K562 (cell line): ENCODE data around the gene CDC27. TPM values are rescaled to one million over a fixed set of nuclear protein-coding genes. Genes with fewer than 3 reads are reported as not detected.

Experiments used
- ATAC-seq: fragments of 200-7000 bp; cut with Tn5 transposase; 3 replicates; pipeline ENCODE4 v1.9.1; 2020; ENCODE audit warnings: moderate library complexity
- BruUV-seq: library from RNA; stranded (reverse); fragments of 400-500 nt; replicated peaks from 2 replicates; lab custom pipeline; 2021; lab: Mats Ljungman, UMichigan
- CTCF ChIA-PET: fragments of 300-600 bp; formaldehyde crosslinking; extraction: SDS; loops from one replicate; lab custom pipeline; 2021; ENCODE audit warnings: low intra/inter-chr PET ratio; lab: Yijun Ruan, JAX
- POLR2A ChIA-PET: fragments of 300-600, 350-650 bp; sonication (Branson Sonifier 250); formaldehyde crosslinking; extraction: SDS; loops from one replicate; lab custom pipeline; 2021; ENCODE audit warnings: antibody characterized with exemption, inconsistent platforms; lab: Yijun Ruan, JAX
- DNase-seq, 4 experiments: peaks; one replicate each; pipeline versions ENCODE4 v3.0.0 to v3.0.0-alpha.2; 2011 to 2018; ENCODE audit warnings: low spot score in 3 of 4, mixed read lengths in 3 of 4; ENCODE audit errors: extremely low read depth in 1 of 4
- FAIRE-seq: peaks from 2 replicates; lab custom pipeline; 2011; peaks lifted over from hg19 to GRCh38; lab: Jason Lieb, UNC
- H2AFZ ChIP-seq: 2 replicates; pipeline ENCODE4 v1.6.0; 2011; ENCODE audit warnings: low read depth, low read length, control low read depth, inconsistent platforms
- H3K27ac ChIP-seq: fragments of 200-600 bp; 3 replicates; pipeline ENCODE4 v1.8.0; 2011; ENCODE audit warnings: low read depth, mild to moderate bottlenecking, control low read depth, inconsistent platforms, low read length, moderate library complexity, mixed read lengths; ENCODE audit errors: extremely low read depth
- H3K27me3 ChIP-seq, 2 experiments: fragments of 300-600 bp in 1 of 2; 2 replicates in 1 of 2; 3 replicates in 1 of 2; pipeline versions ENCODE4 v1.6.0 to v1.8.0; 2011; ENCODE audit warnings: inconsistent platforms in 2 of 2, low read length in 2 of 2, mild to moderate bottlenecking in 1 of 2, mixed read lengths in 1 of 2, moderate library complexity in 1 of 2; ENCODE audit not compliant: control insufficient read depth in 2 of 2, insufficient read depth in 2 of 2
- H3K36me3 ChIP-seq: fragments of 300-600 bp; 3 replicates; pipeline ENCODE4 v1.8.0; 2011; ENCODE audit warnings: mild to moderate bottlenecking, low read length, inconsistent platforms; ENCODE audit not compliant: control insufficient read depth, insufficient read depth
- H3K4me1 ChIP-seq, 2 experiments: fragments of 200-600 bp in 1 of 2; replicated peaks in 1 of 2; 2 replicates in 1 of 2; 3 replicates in 1 of 2; pipeline versions ENCODE4 v1.5.1 to v1.8.0; 2011; ENCODE audit warnings: inconsistent platforms in 2 of 2, low read length in 2 of 2, mild to moderate bottlenecking in 1 of 2, mixed read lengths in 1 of 2, moderate library complexity in 1 of 2; ENCODE audit not compliant: control insufficient read depth in 2 of 2, insufficient read depth in 2 of 2
- H3K4me2 ChIP-seq: 2 replicates; pipeline ENCODE4 v1.6.1; 2011; ENCODE audit warnings: low read length, control low read depth, inconsistent platforms, mixed read lengths; ENCODE audit not compliant: insufficient read depth
- H3K4me3 ChIP-seq: fragments of 200-600 bp; sonication (generic), shearing (Covaris generic); 2 replicates; pipeline ENCODE4 v1.5.1; 2016; ENCODE audit warnings: control low read depth, inconsistent platforms
- H3K79me2 ChIP-seq: fragments of 200-600 bp; 3 replicates; pipeline ENCODE4 v1.8.0; 2011; ENCODE audit warnings: low read length, inconsistent platforms; ENCODE audit not compliant: control insufficient read depth, insufficient read depth
- H3K9ac ChIP-seq, 2 experiments: 2 replicates each; pipeline versions ENCODE4 v1.6.0 to v1.6.1; 2011; ENCODE audit warnings: low read depth in 2 of 2, low read length in 2 of 2, control low read depth in 1 of 2, inconsistent platforms in 1 of 2, mild to moderate bottlenecking in 1 of 2, mixed read lengths in 1 of 2; ENCODE audit not compliant: insufficient read depth in 1 of 2
- H3K9me1 ChIP-seq: one replicate; pipeline ENCODE4 v1.6.0; 2011; ENCODE audit warnings: inconsistent platforms, mild to moderate bottlenecking, low read length, moderate library complexity; ENCODE audit not compliant: control insufficient read depth, insufficient read depth
- H3K9me3 ChIP-seq: replicated peaks from 2 replicates; pipeline ENCODE4 v1.5.1; 2011; ENCODE audit warnings: low read depth, low read length, inconsistent platforms; ENCODE audit not compliant: control insufficient read depth, insufficient read depth
- H4K20me1 ChIP-seq: replicated peaks from 2 replicates; pipeline ENCODE4 v1.6.1; 2011; ENCODE audit warnings: low read length, inconsistent platforms, mixed read lengths; ENCODE audit not compliant: control insufficient read depth, insufficient read depth
- CUX1 ChIP-seq: fragments of 200-800 bp; sonication (Bioruptor generic); IDR thresholded peaks from 2 replicates; pipeline ENCODE4 v1.6.1; 2016; ENCODE audit warnings: missing genetic modification characterization, missing compliant biosample characterization
- EHMT2 ChIP-seq: fragments of 450-650 bp; IDR thresholded peaks from 2 replicates; pipeline ENCODE4 v1.6.1; 2018; ENCODE audit warnings: antibody characterized with exemption
- ELK3 ChIP-seq: fragments of 450-650 bp; formaldehyde crosslinking; IDR thresholded peaks from 2 replicates; pipeline ENCODE4 v1.4.0; 2020; ENCODE audit warnings: mild to moderate bottlenecking
- HNRNPK ChIP-seq: fragments of 200-400 bp; formaldehyde crosslinking; IDR thresholded peaks from one replicate; pipeline ENCODE4 v1.6.1; 2018; ENCODE audit warnings: mild to moderate bottlenecking, low read depth, low read length; ENCODE audit not compliant: poor library complexity, severe bottlenecking
- MYBL2 ChIP-seq, 2 experiments: fragments of 450-650 bp in 1 of 2; sonication (generic) in 1 of 2; formaldehyde crosslinking in 1 of 2; IDR thresholded peaks; 2 replicates each; pipeline versions ENCODE4 v1.6.1 to v1.8.1; 2017 to 2022; ENCODE audit warnings: borderline replicate concordance in 1 of 2, inconsistent platforms in 1 of 2, low read depth in 1 of 2, mild to moderate bottlenecking in 1 of 2, missing genetic modification reagents in 1 of 2, moderate library complexity in 1 of 2
- TBL1XR1 ChIP-seq, 2 experiments: IDR thresholded peaks; 2 replicates each; pipeline ENCODE4 v1.6.1; 2012; ENCODE audit warnings: improper control_type of control experiment in 2 of 2, low read length in 2 of 2, mild to moderate bottlenecking in 1 of 2
- WGBS: fragments of 100-300 bp; shearing (Covaris generic); methylation state at CpG from one replicate; pipeline ENCODE4 v1.1.6; 2016; ENCODE audit warnings: low coverage, mixed read lengths; ENCODE audit not compliant: insufficient coverage; ENCODE audit errors: missing lambda C conversion rate; 5-methylcytosine and 5-hydroxymethylcytosine counted together
- in situ Hi-C: fragments of 300-500 bp; cut with MboI; formaldehyde crosslinking; loops from 4 replicates; pipeline ENCODE4 v1.15.0; 2018; ENCODE audit warnings: inconsistent platforms, mixed read lengths
- intact Hi-C: fragments of 100-400 bp; cut with micrococcal nuclease; formaldehyde crosslinking; loops from 2 replicates; pipeline ENCODE4 v1.14.2; 2022
- polyA plus RNA-seq, 8 experiments: library from polyadenylated mRNA; depleted of rRNA in 4 of 8; stranded (reverse) in 5 of 8; unstranded in 3 of 8; fragments of >200 nt; fragmentation: Nextera tagmentation in 2 of 8; fragmentation: Illumina TruSeq in 1 of 8; extraction: Ambion mirVana in 2 of 8; extraction: Trizol in 1 of 8; gene quantifications; 2 replicates each; pipeline versions ENCODE4 v1.2.1 to v1.2.3, GENCODE V29; 2011 to 2014; ENCODE audit warnings: inconsistent platforms in 1 of 8, missing spikeins in 1 of 8
- total RNA-seq, 7 experiments: library from RNA; depleted of rRNA in 6 of 7; stranded (reverse); fragments of >200 nt in 6 of 7; fragmentation: Illumina TruSeq in 2 of 7; extraction: Trizol in 2 of 7; gene quantifications; 2 replicates each; pipeline versions ENCODE4 v1.2.1 to v1.2.3, GENCODE V29; 2011 to 2021; ENCODE audit warnings: low replicate concordance in 1 of 7

The CDC27 gene
- total and polyA plus RNA-seq, 9 of the 15 experiments (the other 6 are each of a cell fraction or from before 2014, with no cell fraction given), result 28.6 to 155 (median 94.1) TPM

GRCh38 chr17:47162013-47162622 lies 27.0 kb downstream of the CDC27 start:
- Histone ChIP-seq H3K4me2 (no peak overlapping the region), H3K27ac (no peak overlapping the region), H2AFZ (no peak overlapping the region), H4K20me1 (0 out of 2 replicates have a peak, but pooled peaks cover 4% of the 10 kb centered on the region), H3K27me3 (no peaks in the 10 kb centered on the region), H3K36me3 (peaks cover 90% of the 10 kb centered on the region), H3K4me1 (peaks cover 0 to 3% of the 10 kb centered on the region in 2 experiments; a peak in 1 of 5 replicates), H3K4me3 (no peak overlapping the region), H3K9me3 (no peaks in the 10 kb centered on the region), H3K79me2 (peaks cover 19% of the 10 kb centered on the region; the same call in 1 of the 3 replicates), H3K9ac (no peak overlapping the region), H3K9me1 (no peaks in the 10 kb centered on the region)
- ATAC-seq (no peak), DNase-seq (no peak), FAIRE-seq (no peak)
- BruUV-seq, result no TSS peak
- intact Hi-C loops (no loop called here), in situ Hi-C loops (no loop called here)
- TF ChIP-seq ELK3 (CRISPR knock-in tag) (no peak), TBL1XR1 (IDR thresholded peaks at IDR 0.05; ENCODE audit: low read length in 2 of 2) (no peak), HNRNPK (no peak), MYBL2 (IDR thresholded peaks at IDR 0.05; ENCODE audit: low read depth) (no peak), MYBL2 (CRISPR knock-in tag; IDR thresholded peaks at IDR 0.05; ENCODE audit: borderline replicate concordance) (no peak), EHMT2 (no peak), CUX1 (CRISPR knock-in tag) (no peak)
- WGBS, result 85% methylated on average over 2 of the region's 2 CpGs
- POLR2A ChIA-PET, result interaction anchor here (0.6 to 0.8 kb wide), 2 partner anchors 22 to 29 kb away, joined by 3 read pairs; no protein-coding TSS in a partner anchor
- CTCF ChIA-PET, result no interaction called here
